Liver (tissue), 9 donors: Measurements from ENCODE around the gene HPN. TPM values are rescaled to one million over a fixed set of nuclear protein-coding genes. Genes with fewer than 3 reads are reported as not detected.
A peak's percentile ranks its signal among the peaks of the same experiment; 100 is the strongest.
"Not testable (repeated sequence)": the region's sequence is repeated elsewhere in the genome, so short reads cannot be mapped to it uniquely, and the experiment has no call there.

Experiments used
- DNase-seq: peaks from one replicate; pipeline ENCODE4 v3.0.0-alpha.2; 2017; ENCODE audit warnings: low spot score
- H3K27ac ChIP-seq, 2 donors: one replicate each; pipeline ENCODE4 v1.7.0; 2013; ENCODE audit warnings: inconsistent platforms in 2 of 2, low read length in 2 of 2, control low read depth in 1 of 2, low read depth in 1 of 2, mild to moderate bottlenecking in 1 of 2
- H3K27me3 ChIP-seq, 4 donors: one replicate each; pipeline versions ENCODE4 v1.6.1 to v1.7.0; 2013; ENCODE audit warnings: low read length in 3 of 4, inconsistent platforms in 1 of 4, mild to moderate bottlenecking in 1 of 4, moderate library complexity in 1 of 4; ENCODE audit not compliant: control insufficient read depth in 4 of 4, insufficient read depth in 4 of 4
- H3K36me3 ChIP-seq, 4 donors: one replicate each; pipeline versions ENCODE4 v1.6.1 to v1.7.0; 2013; ENCODE audit warnings: low read length in 3 of 4, mild to moderate bottlenecking in 3 of 4, low read depth in 1 of 4, moderate library complexity in 1 of 4; ENCODE audit not compliant: control insufficient read depth in 4 of 4, insufficient read depth in 3 of 4
- H3K4me1 ChIP-seq, 4 donors: one replicate each; pipeline versions ENCODE4 v1.6.1 to v1.7.0; 2013; ENCODE audit warnings: low read length in 3 of 4, mild to moderate bottlenecking in 3 of 4, moderate library complexity in 1 of 4; ENCODE audit not compliant: control insufficient read depth in 4 of 4, insufficient read depth in 4 of 4
- H3K4me3 ChIP-seq, 3 donors: one replicate each; pipeline versions ENCODE4 v1.6.1 to v1.7.0; 2013; ENCODE audit warnings: low read length in 3 of 3, control low read depth in 1 of 3, low read depth in 1 of 3, mild to moderate bottlenecking in 1 of 3
- H3K9ac ChIP-seq, 2 donors: one replicate each; pipeline ENCODE4 v1.7.0; 2013; ENCODE audit warnings: low read length in 2 of 2, mild to moderate bottlenecking in 2 of 2, moderate library complexity in 2 of 2, control low read depth in 1 of 2, low read depth in 1 of 2
- H3K9me3 ChIP-seq, 4 donors: one replicate each; pipeline versions ENCODE4 v1.6.1 to v1.7.0; 2013; ENCODE audit warnings: low read length in 3 of 4; ENCODE audit not compliant: control insufficient read depth in 4 of 4
- ATF3 ChIP-seq: IDR thresholded peaks from 2 replicates; pipeline ENCODE4 v1.6.1; 2016; ENCODE audit warnings: antibody characterized with exemption
- CTCF ChIP-seq: fragments of 150-350 bp; IDR thresholded peaks from 2 replicates; pipeline ENCODE4 v1.5.1; 2017; ENCODE audit warnings: improper control_type of control experiment, low read depth, low read length; ENCODE audit not compliant: missing input control
- FOXA1 ChIP-seq: IDR thresholded peaks from 2 replicates; pipeline ENCODE4 v1.6.1; 2016; ENCODE audit warnings: antibody characterized with exemption
- GABPA ChIP-seq, 2 donors: IDR thresholded peaks in 1 of 2; conservative IDR thresholded peaks in 1 of 2; 2 replicates each; pipeline ENCODE4 v1.6.1; 2016; ENCODE audit warnings: antibody characterized with exemption in 2 of 2, mild to moderate bottlenecking in 1 of 2, moderate library complexity in 1 of 2
- HNF4A ChIP-seq, 2 donors: conservative IDR thresholded peaks; 2 replicates each; pipeline ENCODE4 v1.6.1; 2016; ENCODE audit warnings: antibody characterized with exemption in 2 of 2, mild to moderate bottlenecking in 2 of 2
- MAX ChIP-seq: IDR thresholded peaks from 2 replicates; pipeline ENCODE4 v1.6.1; 2016; ENCODE audit warnings: antibody characterized with exemption
- NR2F2 ChIP-seq: IDR thresholded peaks from 2 replicates; pipeline ENCODE4 v1.6.1; 2016; ENCODE audit warnings: antibody characterized with exemption
- RAD21 ChIP-seq, 2 donors: IDR thresholded peaks; 2 replicates each; pipeline ENCODE4 v1.6.1; 2016; ENCODE audit warnings: antibody characterized with exemption in 2 of 2, mild to moderate bottlenecking in 2 of 2
- REST ChIP-seq: IDR thresholded peaks from 2 replicates; pipeline ENCODE4 v1.6.1; 2016; ENCODE audit warnings: antibody characterized with exemption, mild to moderate bottlenecking
- RXRA ChIP-seq, 2 donors: IDR thresholded peaks; 2 replicates each; pipeline ENCODE4 v1.6.1; 2017 to 2018; ENCODE audit warnings: antibody characterized with exemption in 2 of 2, mild to moderate bottlenecking in 1 of 2
- YY1 ChIP-seq: IDR thresholded peaks from 2 replicates; pipeline ENCODE4 v1.6.1; 2016; ENCODE audit warnings: antibody characterized with exemption, mild to moderate bottlenecking
- WGBS: extraction: QIAGEN DNeasy Blood & Tissue Kit; methylation state at CpG from one replicate; pipeline ENCODE4 v1.1.7; 2013; 5-methylcytosine and 5-hydroxymethylcytosine counted together
- polyA plus RNA-seq, 2 donors: library from polyadenylated mRNA; stranded (reverse) in 1 of 2; unstranded in 1 of 2; fragments of 200-250 nt in 1 of 2; fragments of >200 nt in 1 of 2; fragmentation: Nextera tagmentation in 1 of 2; extraction: Ambion mirVana in 1 of 2; gene quantifications; one replicate each; pipeline versions ENCODE4 v1.2.1 to v1.2.3, GENCODE V29; 2013 to 2015
- total RNA-seq, 2 donors: library from RNA; depleted of rRNA; stranded (reverse); fragments of >200 nt; gene quantifications; one replicate each; pipeline ENCODE4 v1.2.3, GENCODE V29; 2014
- donor health status: healthy.
- donor health status: healthy.
- donor health status: healthy.
- donor health status: healthy.
- donor health status: healthy.

The HPN gene
- total RNA-seq (100 to 1,000 TPM; 130 to 239 TPM), polyA plus RNA-seq (100 to 1,000 TPM; 430 to 535 TPM)

- H3K9ac ChIP-seq: peak within 1 kb of the TSS; percentile 94
- H3K27ac ChIP-seq: peak within 1 kb of the TSS; percentile 93 to 98
- TF ChIP-seq GABPA (IDR thresholded peaks at IDR 0.05 in 1 of 2, conservative IDR thresholded peaks at IDR 0.05 in 1 of 2) (no peak), RXRA (IDR thresholded peaks at IDR 0.05) (no peak), FOXA1 (no peak), ATF3 (no peak), MAX (no peak), CTCF (no peak), HNF4A (conservative IDR thresholded peaks at IDR 0.05) (no peak), YY1 (no peak), REST (peak; percentile 1)
- 28% methylated on average over 19 of the region's 19 CpGs for WGBS
- H3K36me3 ChIP-seq: peaks cover 0 to 2% (median 0%) of the 10 kb centered on the region in 4 donors
- H3K27me3 ChIP-seq: no peaks in the 10 kb centered on the region
- H3K4me1 ChIP-seq: peaks cover 25 to 78% (median 38%) of the 10 kb centered on the region in 4 donors
- H3K9me3 ChIP-seq: no peaks in the 10 kb centered on the region
- peak within 1 kb of the TSS; percentile 76 to 93 (median 78) for H3K4me3 ChIP-seq
- DNase-seq: peak; percentile 80
Observed at GRCh38 chr19:35041548-35042055, at the start of gene HPN. TSS of gene HPN (plus strand) at chr19:35041721. CDS start at chr19:35042507, 786 bp downstream.

GRCh38 chr19:34992582-34992981, 48.9 kb upstream of the HPN start:
- not testable (repeated sequence) for H3K9ac ChIP-seq, H3K36me3 ChIP-seq, H3K27me3 ChIP-seq, H3K9me3 ChIP-seq, H3K4me3 ChIP-seq, H3K27ac ChIP-seq, DNase-seq
- WGBS: 94% methylated on average over 7 of the region's 7 CpGs
- H3K4me1 ChIP-seq: peaks cover 10 to 17% (median 13%) of the 10 kb centered on the region in 4 donors

- no peak for DNase-seq
- Histone ChIP-seq H3K36me3 (no peaks in the 10 kb centered on the region), H3K4me1 (peaks cover 10 to 23% (median 16%) of the 10 kb centered on the region in 4 donors), H3K9ac (no peak overlapping the region), H3K27ac (peak overlapping the region in 1 of 2 donors; percentile 68), H3K4me3 (no peak overlapping the region), H3K27me3 (no peaks in the 10 kb centered on the region), H3K9me3 (no peaks in the 10 kb centered on the region)
- TF ChIP-seq REST (no peak), RAD21 (IDR thresholded peaks at IDR 0.05) (no peak), NR2F2 (no peak), FOXA1 (no peak), GABPA (IDR thresholded peaks at IDR 0.05 in 1 of 2, conservative IDR thresholded peaks at IDR 0.05 in 1 of 2) (no peak)
- WGBS: 81% methylated on average over 9 of the region's 9 CpGs
Observed at GRCh38 chr19:34994286-34994642, 47.3 kb upstream of the HPN start.
